Choroid plexus epithelial cell (primary cell): Measurements from ENCODE around the gene RINT1.
"Not testable (repeated sequence)": the region's sequence is repeated elsewhere in the genome, so short reads cannot be mapped to it uniquely, and the experiment has no call there.

Experiments used
- DNase-seq: peaks from one replicate; pipeline ENCODE4 v3.0.0-alpha.2; 2010; ENCODE audit warnings: low read depth
- H3K4me3 ChIP-seq: 2 replicates; pipeline ENCODE4 v1.5.1; 2011; ENCODE audit warnings: low read depth, mild to moderate bottlenecking, control low read depth, low read length, moderate library complexity
- CTCF ChIP-seq: conservative IDR thresholded peaks from 2 replicates; pipeline ENCODE4 v1.5.1; 2011; ENCODE audit warnings: low read depth, mild to moderate bottlenecking, control low read depth, inconsistent platforms, low read length, moderate library complexity

Gene RINT1

GRCh38 chr7:105521717-105522463 is 10.1 kb upstream of the RINT1 start, which contains the start of gene PUS7:
TSS of gene PUS7 (minus strand) at chr7:105522271. CDS start at chr7:105508512, 13,759 bp downstream.
- DNase-seq: peak; percentile 91
- no peak for TF ChIP-seq CTCF
- peak within 1 kb of the TSS; percentile 84 for H3K4me3 ChIP-seq

- not testable (repeated sequence) for H3K4me3 ChIP-seq, DNase-seq
Observed at GRCh38 chr7:105524423-105524822, 7.6 kb upstream of the RINT1 start.

DNA sequence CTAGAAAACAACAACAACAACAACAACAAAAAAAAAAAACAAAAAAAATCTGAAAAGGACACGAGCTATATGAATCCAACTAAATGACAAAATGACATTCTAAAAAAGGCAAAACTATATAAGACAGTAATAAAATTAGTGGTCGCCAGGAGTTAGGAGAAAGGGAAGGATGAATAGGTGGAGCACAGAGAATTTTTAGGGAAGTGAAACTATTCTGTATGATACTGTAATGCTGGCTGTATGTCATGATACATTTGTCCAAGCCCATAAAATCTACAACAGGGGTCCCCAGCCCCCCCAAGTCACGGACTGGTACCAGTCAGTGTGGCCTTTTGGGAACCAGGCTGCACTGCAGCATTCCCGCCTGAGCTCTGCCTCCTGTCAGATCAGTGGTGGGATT is 7.2 kb upstream of the RINT1 start:
- H3K4me3 ChIP-seq: no peak overlapping the region
- TF ChIP-seq CTCF: no peak
- no peak for DNase-seq

- DNase-seq: not testable (repeated sequence)
Observed at GRCh38 chr7:105527737-105528136, 4.3 kb upstream of the RINT1 start.

GRCh38 chr7:105530126-105530525 is 1.9 kb upstream of the RINT1 start:
- H3K4me3 ChIP-seq: no peak overlapping the region
- no peak for DNase-seq
- no peak for TF ChIP-seq CTCF

More at GRCh38 chr7:105527737-105528136, 4.3 kb upstream of the RINT1 start:
- not testable (repeated sequence) for H3K4me3 ChIP-seq

GRCh38 chr7:105530546-105530945 is 1.5 kb upstream of the RINT1 start:
- no peak for DNase-seq
- TF ChIP-seq CTCF: no peak
- H3K4me3 ChIP-seq: no peak overlapping the region

DNA sequence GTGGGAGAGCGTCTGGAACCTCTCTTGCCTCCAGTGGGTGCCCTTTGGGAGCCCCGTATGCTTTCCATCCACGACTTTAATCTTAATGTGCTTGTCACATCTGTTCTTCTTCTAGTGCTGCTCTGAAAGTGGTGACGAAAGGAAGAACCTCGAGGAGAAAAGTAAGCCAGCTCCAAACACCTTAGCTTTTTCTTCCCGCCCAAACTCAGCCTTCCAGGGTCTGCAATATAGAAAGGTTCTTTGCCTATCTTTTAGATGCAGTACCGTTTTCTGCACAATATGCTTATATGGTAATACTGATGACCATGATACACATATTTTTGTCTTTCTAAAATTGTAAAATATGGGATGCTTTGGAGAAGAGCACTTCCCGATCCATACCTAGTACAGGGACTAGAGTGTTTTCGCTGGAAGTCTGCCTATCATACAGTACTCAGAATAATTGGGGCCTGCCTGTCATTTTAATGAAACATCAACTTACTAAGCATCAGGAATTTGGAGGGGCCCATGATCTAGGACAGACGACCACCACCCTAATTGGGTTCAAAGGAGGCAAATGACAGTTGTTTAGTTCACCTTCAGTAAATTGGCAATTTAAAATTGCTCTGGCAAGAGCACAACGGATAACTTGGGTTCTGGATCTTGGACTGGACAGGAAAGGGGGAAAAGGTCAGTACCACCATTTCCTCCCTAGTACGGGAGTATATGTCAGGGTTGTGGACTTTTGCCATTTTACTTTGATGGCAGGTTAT is 884 bp downstream of the RINT1 start:
- peak overlapping the region; percentile 81 for H3K4me3 ChIP-seq
- peak; percentile 6 for DNase-seq
- no peak for TF ChIP-seq CTCF

DNA sequence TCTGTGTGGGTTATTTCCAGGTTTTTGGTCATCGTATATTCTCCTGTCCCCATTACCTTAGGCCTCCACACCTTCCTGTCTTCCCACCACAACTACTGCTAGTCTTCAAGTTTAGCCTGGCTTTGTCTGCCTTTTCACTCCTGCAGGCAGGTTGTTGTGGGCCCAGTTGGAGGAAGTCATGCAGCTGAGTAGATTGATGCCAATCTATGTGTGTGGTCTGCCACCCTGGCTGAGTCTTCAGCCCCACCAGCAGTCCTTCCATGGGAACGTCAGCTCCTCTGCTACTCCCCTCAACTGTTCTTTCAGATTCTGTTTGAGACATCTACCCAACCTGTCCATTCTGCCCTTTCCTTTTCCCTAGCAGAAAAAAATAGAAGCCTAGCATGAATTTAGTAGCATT is 6.3 kb downstream of the RINT1 start:
- H3K4me3 ChIP-seq: no peak overlapping the region
- DNase-seq: no peak
- TF ChIP-seq CTCF: no peak
